Subcutaneous adipose tissue (tissue), 4 donors: ENCODE measurements around the gene QPCT. TPM values are rescaled to one million over a fixed set of nuclear protein-coding genes. Genes with fewer than 3 reads are reported as not detected.

Experiments used
- CTCF ChIP-seq: fragments of 450-650 bp; IDR thresholded peaks from one replicate; pipeline ENCODE4 v1.5.1; 2016; ENCODE audit warnings: low read depth, mild to moderate bottlenecking, control low read depth, antibody characterized with exemption, moderate library complexity
- total RNA-seq, 4 donors: library from RNA; depleted of rRNA; stranded (reverse); fragments of >200 nt; gene quantifications; one replicate each; pipeline ENCODE4 v1.1.0, GENCODE V29; 2016

QPCT gene
- total RNA-seq, 4 donors from 2014 or later, result 2.4 to 15.6 (median 5.1) TPM

- no peak for TF ChIP-seq CTCF
Measured at GRCh38 chr2:37379881-37380296, 35.5 kb downstream of the QPCT start.

- TF ChIP-seq CTCF, result no peak
Measured at GRCh38 chr2:37387148-37387835, 42.9 kb downstream of the QPCT start.

- no peak for TF ChIP-seq CTCF
Measured at GRCh38 chr2:37388074-37388473, 43.6 kb downstream of the QPCT start.

- TF ChIP-seq CTCF, result no peak
Measured at GRCh38 chr2:37389395-37389794, 45.0 kb downstream of the QPCT start.

GRCh38 chr2:37389989-37390765, 45.7 kb downstream of the QPCT start:
- no peak for TF ChIP-seq CTCF

- TF ChIP-seq CTCF, result no peak
Measured at GRCh38 chr2:37390777-37391176, 46.3 kb downstream of the QPCT start.

- no peak for TF ChIP-seq CTCF
Measured at GRCh38 chr2:37391711-37392110, 47.3 kb downstream of the QPCT start.
